ENCODE measurements around the gene ADORA1. TPM values are rescaled to one million over a fixed set of nuclear protein-coding genes. Genes with fewer than 3 reads are reported as not detected.

ADORA1 gene
- polyA plus RNA-seq, 1 donor (not counting 4 experiments of a cell fraction or from before 2014, with no cell fraction given): 0.09 TPM

- H3K9me1 ChIP-seq (ENCODE audit: control insufficient read depth, extremely low read depth, insufficient read depth, low read length): no peaks in the 10 kb centered on the region
- no peak overlapping the region for H3K9ac ChIP-seq (ENCODE audit: control insufficient read depth, extremely low read depth, insufficient read depth, low read length)
- dilution Hi-C loops (cut with MboI; ENCODE audit: extremely low pct_ligation_motif_present, low sequenced_read_pairs): no loop called here
- DNase-seq (ENCODE audit: low read depth, low spot score): no peak
- peaks cover 19% of the 10 kb centered on the region for H3K4me1 ChIP-seq (ENCODE audit: control insufficient read depth, extremely low read depth, insufficient read depth, low read length)
- H3K79me2 ChIP-seq (ENCODE audit: control insufficient read depth, insufficient read depth, low read length): no peaks in the 10 kb centered on the region
- no peak overlapping the region for H3K27ac ChIP-seq (ENCODE audit: control insufficient read depth, insufficient read depth, low read length)
- no peak for TF ChIP-seq CTCF (optimal IDR thresholded peaks at IDR 0.05 in 1 of 3, IDR thresholded peaks at IDR 0.05 in 1 of 3, conservative IDR thresholded peaks at IDR 0.05 in 1 of 3; ENCODE audit: extremely low read depth in 1 of 3, insufficient read depth in 2 of 3, low read length in 3 of 3)
- no peak for TF ChIP-seq EZH2 (IDR thresholded peaks at IDR 0.05; ENCODE audit: low read length)
- no peak overlapping the region for H3K4me3 ChIP-seq (ENCODE audit: control insufficient read depth in 2 of 3, extremely low read depth in 1 of 3, insufficient read depth in 2 of 3, low read depth in 1 of 3, low read length in 3 of 3)
- no peak overlapping the region for H3K4me2 ChIP-seq (ENCODE audit: control insufficient read depth, extremely low read depth, insufficient read depth, low read depth, low read length)
- no peak overlapping the region for H2AFZ ChIP-seq (ENCODE audit: control insufficient read depth, low read length)
- H3K9me3 ChIP-seq (ENCODE audit: control insufficient read depth, low read depth, low read length): no peaks in the 10 kb centered on the region
- no peak for FAIRE-seq
- H3K27me3 ChIP-seq (ENCODE audit: control insufficient read depth, extremely low read depth, insufficient read depth, low read length): no peaks in the 10 kb centered on the region
- H4K20me1 ChIP-seq (ENCODE audit: control insufficient read depth, extremely low read depth, insufficient read depth, low read length): no peaks in the 10 kb centered on the region
- H3K36me3 ChIP-seq (ENCODE audit: control insufficient read depth in 2 of 2, extremely low read depth in 1 of 2, insufficient read depth in 2 of 2, low read length in 2 of 2): no peaks in the 10 kb centered on the region
Observed at GRCh38 chr1:203150511-203151297, 23.2 kb downstream of the ADORA1 start.

- no peak overlapping the region for H3K4me2 ChIP-seq (ENCODE audit: control insufficient read depth, extremely low read depth, insufficient read depth, low read depth, low read length)
- no peaks in the 10 kb centered on the region for H3K36me3 ChIP-seq (ENCODE audit: control insufficient read depth in 2 of 2, extremely low read depth in 1 of 2, insufficient read depth in 2 of 2, low read length in 2 of 2)
- H3K9ac ChIP-seq (ENCODE audit: control insufficient read depth, extremely low read depth, insufficient read depth, low read length): no peak overlapping the region
- no peak overlapping the region for H2AFZ ChIP-seq (ENCODE audit: control insufficient read depth, low read length)
- H3K27ac ChIP-seq (ENCODE audit: control insufficient read depth, insufficient read depth, low read length): no peak overlapping the region
- H3K27me3 ChIP-seq (ENCODE audit: control insufficient read depth, extremely low read depth, insufficient read depth, low read length): no peaks in the 10 kb centered on the region
- H4K20me1 ChIP-seq (ENCODE audit: control insufficient read depth, extremely low read depth, insufficient read depth, low read length): no peaks in the 10 kb centered on the region
- DNase-seq (ENCODE audit: low read depth, low spot score): no peak
- no peak overlapping the region for H3K4me3 ChIP-seq (ENCODE audit: control insufficient read depth in 2 of 3, extremely low read depth in 1 of 3, insufficient read depth in 2 of 3, low read depth in 1 of 3, low read length in 3 of 3)
- H3K9me3 ChIP-seq (ENCODE audit: control insufficient read depth, low read depth, low read length): no peaks in the 10 kb centered on the region
- no peaks in the 10 kb centered on the region for H3K9me1 ChIP-seq (ENCODE audit: control insufficient read depth, extremely low read depth, insufficient read depth, low read length)
- dilution Hi-C loops (cut with MboI; ENCODE audit: extremely low pct_ligation_motif_present, low sequenced_read_pairs): no loop called here
- FAIRE-seq: no peak
- TF ChIP-seq EZH2 (IDR thresholded peaks at IDR 0.05; ENCODE audit: low read length): no peak
- TF ChIP-seq CTCF (optimal IDR thresholded peaks at IDR 0.05 in 1 of 3, IDR thresholded peaks at IDR 0.05 in 1 of 3, conservative IDR thresholded peaks at IDR 0.05 in 1 of 3; ENCODE audit: extremely low read depth in 1 of 3, insufficient read depth in 2 of 3, low read length in 3 of 3): no peak
- peaks cover 19% of the 10 kb centered on the region for H3K4me1 ChIP-seq (ENCODE audit: control insufficient read depth, extremely low read depth, insufficient read depth, low read length)
- H3K79me2 ChIP-seq (ENCODE audit: control insufficient read depth, insufficient read depth, low read length): no peaks in the 10 kb centered on the region
Observed at GRCh38 chr1:203151362-203152157, 24.0 kb downstream of the ADORA1 start.
